ENCODE results near the gene CR1L.
"Not testable (repeated sequence)": the region's sequence is repeated elsewhere in the genome, so short reads cannot be mapped to it uniquely, and the experiment has no call there.

Gene CR1L

GRCh38 chr1:207644852-207645634 is at the start of gene CR1L:
TSS of gene CR1L (plus strand) at chr1:207645133. CDS start at chr1:207645234, 101 bp downstream.
- peak; percentile 52 for DNase-seq (ENCODE audit: low read depth)

GRCh38 chr1:207603777-207604176 is 41.2 kb upstream of the CR1L start:
- no peak for DNase-seq (ENCODE audit: low read depth)

- no peak for DNase-seq (ENCODE audit: low read depth)
Measured at GRCh38 chr1:207605444-207606361, 39.2 kb upstream of the CR1L start.

- no peak for DNase-seq (ENCODE audit: low read depth)
Measured at GRCh38 chr1:207606362-207606755, 38.6 kb upstream of the CR1L start.

GRCh38 chr1:207612762-207613161 is 32.2 kb upstream of the CR1L start:
- DNase-seq (ENCODE audit: low read depth), result no peak

GRCh38 chr1:207619871-207620542 is 24.9 kb upstream of the CR1L start:
- DNase-seq (ENCODE audit: low read depth), result no peak

- no peak for DNase-seq (ENCODE audit: low read depth)
Measured at GRCh38 chr1:207620543-207620893, 24.4 kb upstream of the CR1L start.

GRCh38 chr1:207625504-207626071 is 19.3 kb upstream of the CR1L start:
- not testable (repeated sequence) for DNase-seq (ENCODE audit: low read depth)

GRCh38 chr1:207626972-207627337 is 18.0 kb upstream of the CR1L start:
- no peak for DNase-seq (ENCODE audit: low read depth)

GRCh38 chr1:207627496-207627895 is 17.4 kb upstream of the CR1L start:
- DNase-seq (ENCODE audit: low read depth), result no peak

GRCh38 chr1:207628776-207629175 is 16.2 kb upstream of the CR1L start:
- DNase-seq (ENCODE audit: low read depth), result no peak

GRCh38 chr1:207631137-207631536 is 13.8 kb upstream of the CR1L start:
- DNase-seq (ENCODE audit: low read depth), result no peak

GRCh38 chr1:207633226-207633625 is 11.7 kb upstream of the CR1L start:
- no peak for DNase-seq (ENCODE audit: low read depth)

GRCh38 chr1:207633699-207634289 is 11.1 kb upstream of the CR1L start:
- DNase-seq (ENCODE audit: low read depth), result not testable (repeated sequence)

GRCh38 chr1:207634293-207634692 is 10.6 kb upstream of the CR1L start:
- DNase-seq (ENCODE audit: low read depth), result not testable (repeated sequence)

GRCh38 chr1:207635569-207636186 is 9.3 kb upstream of the CR1L start:
- not testable (repeated sequence) for DNase-seq (ENCODE audit: low read depth)

- DNase-seq (ENCODE audit: low read depth), result not testable (repeated sequence)
Measured at GRCh38 chr1:207638487-207639145, 6.3 kb upstream of the CR1L start.

GRCh38 chr1:207639362-207639761 is 5.6 kb upstream of the CR1L start:
- not testable (repeated sequence) for DNase-seq (ENCODE audit: low read depth)

GRCh38 chr1:207644166-207644851 is 624 bp upstream of the CR1L start:
- no peak for DNase-seq (ENCODE audit: low read depth)

GRCh38 chr1:207645635-207646081 is 725 bp downstream of the CR1L start:
- DNase-seq (ENCODE audit: low read depth), result no peak

Measured in stimulated activated CD8-positive, alpha-beta memory T cell treated with anti-CD3 and anti-CD28 coated beads, Interleukin-12 subunit alpha, Interleukin-12 subunit beta, amount 100 ng/mL, for 4 hours (primary cell).